Tongue (tissue), 2 donors: Measurements from ENCODE around the gene EFNA3. TPM values are rescaled to one million over a fixed set of nuclear protein-coding genes. Genes with fewer than 3 reads are reported as not detected.

Experiments used
- DNase-seq: peaks from one replicate; pipeline ENCODE4 v3.0.0-alpha.2; 2015
- total RNA-seq: library from RNA; depleted of rRNA; stranded (reverse); fragments of >200 nt; gene quantifications from one replicate; pipeline ENCODE4 v1.2.3, GENCODE V29; 2014

Gene EFNA3
- total RNA-seq, 1 donor from 2014 or later: 0.92 TPM

- peak; percentile 55 for DNase-seq
These were observed 5.5 kb downstream of the EFNA3 start for GRCh38 chr1:155083865-155084721.

- peak; percentile 99 for DNase-seq
These were observed 6.3 kb downstream of the EFNA3 start for GRCh38 chr1:155084722-155085503.

- DNase-seq: peak; percentile 66
These were observed 7.0 kb downstream of the EFNA3 start for GRCh38 chr1:155085504-155086127.

DNA sequence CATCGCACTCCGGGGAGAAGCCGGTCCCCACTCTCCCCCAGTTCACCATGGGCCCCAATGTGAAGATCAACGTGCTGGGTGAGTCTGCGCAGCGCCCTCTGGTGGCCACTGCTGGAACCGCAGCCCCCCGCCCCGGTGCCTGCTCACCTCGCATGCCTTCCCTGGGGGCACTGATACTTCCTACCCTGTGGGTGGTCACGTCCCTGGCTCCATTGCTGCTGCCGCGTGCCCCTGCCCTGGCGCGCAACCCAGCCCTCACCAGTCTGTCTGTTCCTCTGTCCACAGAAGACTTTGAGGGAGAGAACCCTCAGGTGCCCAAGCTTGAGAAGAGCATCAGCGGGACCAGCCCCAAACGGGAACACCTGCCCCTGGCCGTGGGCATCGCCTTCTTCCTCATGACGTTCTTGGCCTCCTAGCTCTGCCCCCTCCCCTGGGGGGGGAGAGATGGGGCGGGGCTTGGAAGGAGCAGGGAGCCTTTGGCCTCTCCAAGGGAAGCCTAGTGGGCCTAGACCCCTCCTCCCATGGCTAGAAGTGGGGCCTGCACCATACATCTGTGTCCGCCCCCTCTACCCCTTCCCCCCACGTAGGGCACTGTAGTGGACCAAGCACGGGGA, 7.6 kb downstream of the EFNA3 start:
- DNase-seq: peak; percentile 71

DNA sequence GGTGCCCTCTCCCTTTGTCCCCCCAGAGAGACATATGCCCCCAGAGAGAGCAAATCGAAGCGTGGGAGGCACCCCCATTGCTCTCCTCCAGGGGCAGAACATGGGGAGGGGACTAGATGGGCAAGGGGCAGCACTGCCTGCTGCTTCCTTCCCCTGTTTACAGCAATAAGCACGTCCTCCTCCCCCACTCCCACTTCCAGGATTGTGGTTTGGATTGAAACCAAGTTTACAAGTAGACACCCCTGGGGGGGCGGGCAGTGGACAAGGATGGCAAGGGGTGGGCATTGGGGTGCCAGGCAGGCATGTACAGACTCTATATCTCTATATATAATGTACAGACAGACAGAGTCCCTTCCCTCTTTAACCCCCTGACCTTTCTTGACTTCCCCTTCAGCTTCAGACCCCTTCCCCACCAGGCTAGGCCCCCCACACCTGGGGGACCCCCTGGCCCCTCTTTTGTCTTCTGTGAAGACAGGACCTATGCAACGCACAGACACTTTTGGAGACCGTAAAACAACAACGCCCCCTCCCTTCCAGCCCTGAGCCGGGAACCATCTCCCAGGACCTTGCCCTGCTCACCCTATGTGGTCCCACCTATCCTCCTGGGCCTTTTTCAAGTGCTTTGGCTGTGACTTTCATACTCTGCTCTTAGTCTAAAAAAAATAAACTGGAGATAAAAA, 8.4 kb downstream of the EFNA3 start:
- no peak for DNase-seq

DNA sequence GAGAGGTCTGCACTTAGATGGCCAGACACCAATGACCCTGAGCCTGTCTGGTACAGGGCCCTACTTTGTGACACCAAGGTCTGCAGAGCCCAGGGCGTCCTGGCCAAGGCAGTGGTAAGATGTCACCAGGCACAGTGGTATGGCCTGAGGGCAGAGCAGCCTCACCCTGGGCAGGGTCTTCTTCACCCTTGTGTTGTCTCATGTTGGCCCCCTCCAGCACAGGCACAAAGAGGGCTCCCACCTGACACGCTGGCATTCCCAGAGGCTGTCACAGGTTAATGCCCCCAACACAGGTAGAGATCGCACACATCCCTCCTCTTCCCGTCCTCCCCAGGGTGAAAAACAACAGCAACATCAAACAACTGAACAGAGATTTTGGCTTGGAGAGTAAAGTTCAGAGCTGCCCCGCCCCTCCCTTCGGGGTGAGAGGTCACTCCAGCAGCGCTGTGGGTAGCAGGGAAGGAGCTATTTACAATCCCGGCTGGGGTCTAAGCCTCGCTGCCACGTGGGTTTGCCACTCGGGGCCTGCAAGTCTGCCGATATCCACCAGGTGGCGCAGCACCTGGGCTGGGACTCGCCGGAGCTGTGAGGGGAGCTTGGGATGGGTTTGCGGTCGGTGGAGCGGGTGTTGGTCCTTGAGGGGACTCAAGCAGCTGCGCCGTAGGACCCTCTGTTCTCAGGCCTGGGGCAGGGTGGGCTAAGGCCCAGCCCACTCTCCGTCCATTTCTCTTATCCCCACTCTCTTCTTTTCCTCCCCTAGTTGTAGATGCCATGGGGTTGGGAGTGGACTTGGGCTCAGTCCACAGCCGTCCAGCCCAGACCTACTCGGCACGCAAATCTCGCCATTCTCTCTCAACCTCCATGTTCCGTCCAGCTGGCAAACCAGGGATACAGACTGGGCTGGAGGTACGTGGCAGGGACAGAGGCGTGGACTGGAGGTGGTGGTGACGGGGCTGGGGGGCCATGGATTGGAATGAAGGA, 12.7 kb downstream of the EFNA3 start:
- peak; percentile 88 for DNase-seq

DNA sequence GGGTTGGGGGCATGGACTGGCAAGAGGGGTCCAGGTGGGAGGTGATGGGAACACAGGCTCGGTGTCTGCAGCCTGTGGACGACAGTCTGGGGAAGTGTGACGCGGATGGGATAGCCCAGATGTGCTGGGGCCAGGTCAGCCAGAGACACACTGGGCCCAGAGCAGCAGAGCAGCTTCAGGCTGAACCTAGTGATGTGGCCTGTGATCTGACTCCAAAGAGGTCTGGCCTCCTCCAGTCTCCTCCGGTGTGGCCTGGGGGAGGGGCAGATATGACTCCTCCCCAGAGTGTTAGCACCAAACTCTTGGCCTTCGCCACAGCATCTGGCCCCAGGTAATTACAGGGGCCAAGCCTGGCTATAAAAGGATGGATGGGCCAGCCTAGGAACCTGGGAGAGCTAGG, 13.5 kb downstream of the EFNA3 start:
- no peak for DNase-seq

GRCh38 chr1:155092641-155093040, 14.0 kb downstream of the EFNA3 start:
- no peak for DNase-seq

- peak; percentile 84 for DNase-seq
These were observed 15.4 kb downstream of the EFNA3 start for GRCh38 chr1:155093911-155094621.

GRCh38 chr1:155094622-155094948, 15.9 kb downstream of the EFNA3 start:
- no peak for DNase-seq

GRCh38 chr1:155099331-155099730, 20.7 kb downstream of the EFNA3 start:
- DNase-seq: no peak

- no peak for DNase-seq
These were observed 24.7 kb downstream of the EFNA3 start for GRCh38 chr1:155103325-155103724.

GRCh38 chr1:155104605-155105534, 26.2 kb downstream of the EFNA3 start:
- DNase-seq: no peak

DNA sequence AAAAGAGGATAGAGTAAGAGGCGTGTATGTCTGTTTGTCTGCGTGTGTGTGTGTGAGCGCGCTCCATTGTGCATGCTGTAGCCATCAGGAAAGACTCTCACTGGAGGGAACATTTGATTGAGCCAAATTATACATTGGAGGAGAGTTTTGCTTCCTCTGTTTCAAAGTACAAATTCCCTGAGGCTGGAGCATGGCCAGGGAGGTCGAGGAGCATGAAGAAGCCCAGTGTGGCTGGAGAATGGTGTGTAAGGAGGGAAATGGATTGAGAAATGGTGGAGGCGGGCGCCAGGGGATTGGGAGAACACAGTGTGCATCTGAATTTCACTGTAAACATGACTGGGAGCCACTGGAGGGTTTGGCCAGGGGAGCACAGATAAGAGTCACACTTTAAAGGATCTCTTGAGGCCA, 27.0 kb downstream of the EFNA3 start:
- peak; percentile 40 for DNase-seq

DNA sequence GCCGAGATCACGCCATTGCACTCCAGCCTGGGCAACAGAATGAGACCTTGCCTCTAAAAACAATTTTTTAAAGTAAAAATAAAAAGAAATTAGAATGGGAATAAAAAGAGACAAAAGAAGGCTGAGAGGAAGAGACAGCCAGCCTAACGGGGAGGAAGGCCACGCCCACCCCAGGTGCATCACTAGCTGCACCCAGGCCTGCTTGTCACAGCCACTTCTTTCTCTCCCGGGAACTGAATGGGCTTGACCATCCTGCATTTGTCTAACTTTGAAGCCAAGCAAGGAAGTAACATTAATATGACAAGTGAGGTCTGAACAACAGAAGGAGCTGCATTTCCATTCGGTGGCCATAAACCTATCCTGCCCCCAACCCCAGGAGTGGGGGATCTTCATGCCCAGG, 28.2 kb downstream of the EFNA3 start:
- DNase-seq: no peak

DNA sequence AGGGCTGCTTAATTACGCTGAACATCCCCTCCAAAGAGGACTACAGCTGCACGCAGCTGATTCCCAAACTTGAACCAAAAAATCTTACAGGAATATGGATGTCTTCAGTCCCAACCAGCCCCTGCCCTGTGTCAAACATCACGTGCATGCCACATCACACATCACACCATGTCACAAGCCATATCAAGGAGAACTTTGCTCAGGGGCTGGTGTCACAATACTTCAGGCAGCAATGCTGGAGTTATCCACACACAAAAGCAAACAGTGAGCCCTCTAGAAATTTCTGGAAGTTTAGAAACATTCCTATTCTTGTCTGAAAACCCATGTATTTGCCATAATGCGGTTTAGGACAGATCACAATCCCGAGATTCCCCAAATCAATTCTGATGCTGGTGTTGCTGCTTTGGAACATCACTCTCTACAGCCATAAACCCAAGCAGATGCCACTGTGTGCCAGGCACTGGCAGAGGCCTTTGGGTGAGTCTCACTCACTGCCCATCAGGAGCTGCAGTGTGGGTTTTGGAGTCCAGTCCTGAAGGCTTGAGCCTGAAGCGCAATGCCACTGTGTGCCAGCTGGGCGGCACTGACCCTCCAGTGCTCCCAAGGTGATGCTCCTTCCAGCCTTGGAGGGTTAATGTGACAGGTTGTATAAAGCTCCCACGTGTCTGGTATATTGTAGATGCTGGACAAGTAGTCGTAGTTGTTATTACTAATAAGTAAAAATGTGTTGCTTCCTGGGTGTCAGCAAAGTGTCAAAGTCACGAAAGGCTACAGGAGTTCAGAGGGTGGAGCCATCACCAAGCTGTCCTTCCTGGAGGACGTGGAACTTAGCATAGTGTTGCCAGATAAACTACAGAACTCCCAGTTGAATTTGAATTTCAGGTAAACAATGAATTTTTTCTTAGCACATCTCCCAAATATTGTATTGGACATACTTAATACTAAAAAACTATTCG, 28.9 kb downstream of the EFNA3 start:
- no peak for DNase-seq

- DNase-seq: no peak
These were observed 29.7 kb downstream of the EFNA3 start for GRCh38 chr1:155108296-155108695.

DNA sequence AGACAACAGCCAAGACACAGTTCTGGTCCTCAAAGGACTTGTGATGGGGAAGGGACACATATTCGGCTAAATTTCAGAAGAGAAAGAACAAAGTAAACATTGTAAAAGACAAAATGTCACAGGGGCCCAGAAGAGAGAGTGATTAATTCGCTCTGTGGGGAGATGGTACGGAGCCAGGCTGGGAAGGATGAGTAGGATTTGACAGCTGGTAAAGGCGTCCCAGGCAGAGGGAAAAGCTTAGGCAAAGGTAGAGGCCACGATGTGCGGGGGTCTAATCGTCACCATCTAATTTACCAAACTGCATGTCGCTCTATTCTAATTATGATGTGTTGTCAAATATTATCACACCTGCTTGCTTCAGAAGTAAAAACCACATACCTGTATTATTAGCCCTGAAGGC, 31.7 kb downstream of the EFNA3 start:
- no peak for DNase-seq
